ENCODE data around the gene MTHFD1L.

The MTHFD1L gene

GRCh38 chr6:151026041-151026663 lies 160.7 kb downstream of the MTHFD1L start:
- Histone ChIP-seq H3K36me3 (ENCODE audit: insufficient read depth, low read length) (peaks cover 80% of the 10 kb centered on the region), H4K20me1 (ENCODE audit: insufficient read depth, low read length) (no peaks in the 10 kb centered on the region; the same call in 1 of the 2 replicates), H3K27me3 (ENCODE audit: insufficient read depth, low read length, poor library complexity) (no peaks in the 10 kb centered on the region), H3K4me3 (ENCODE audit: low read depth in 1 of 2, low read length in 2 of 2) (no peak overlapping the region), H2AFZ (ENCODE audit: low read depth, low read length) (no peak overlapping the region), H3K27ac (ENCODE audit: low read length) (no peak overlapping the region), H3K4me1 (ENCODE audit: insufficient read depth, low read length) (no peaks in the 10 kb centered on the region), H3K4me2 (ENCODE audit: insufficient read depth, low read length) (no peak overlapping the region), H3K79me2 (ENCODE audit: insufficient read depth, low read length) (no peaks in the 10 kb centered on the region), H3K9ac (ENCODE audit: low read depth, low read length) (no peak overlapping the region), H3K9me3 (ENCODE audit: insufficient read depth, low read length, severe bottlenecking) (no peaks in the 10 kb centered on the region)
- DNase-seq = no peak
- ATAC-seq (ENCODE audit: insufficient read depth, low read depth) = no peak
- TF ChIP-seq EZH2 (IDR thresholded peaks at IDR 0.05; ENCODE audit: borderline replicate concordance, low read depth, low read length, severe bottlenecking) = no peak
- TF ChIP-seq, protein P1, sequence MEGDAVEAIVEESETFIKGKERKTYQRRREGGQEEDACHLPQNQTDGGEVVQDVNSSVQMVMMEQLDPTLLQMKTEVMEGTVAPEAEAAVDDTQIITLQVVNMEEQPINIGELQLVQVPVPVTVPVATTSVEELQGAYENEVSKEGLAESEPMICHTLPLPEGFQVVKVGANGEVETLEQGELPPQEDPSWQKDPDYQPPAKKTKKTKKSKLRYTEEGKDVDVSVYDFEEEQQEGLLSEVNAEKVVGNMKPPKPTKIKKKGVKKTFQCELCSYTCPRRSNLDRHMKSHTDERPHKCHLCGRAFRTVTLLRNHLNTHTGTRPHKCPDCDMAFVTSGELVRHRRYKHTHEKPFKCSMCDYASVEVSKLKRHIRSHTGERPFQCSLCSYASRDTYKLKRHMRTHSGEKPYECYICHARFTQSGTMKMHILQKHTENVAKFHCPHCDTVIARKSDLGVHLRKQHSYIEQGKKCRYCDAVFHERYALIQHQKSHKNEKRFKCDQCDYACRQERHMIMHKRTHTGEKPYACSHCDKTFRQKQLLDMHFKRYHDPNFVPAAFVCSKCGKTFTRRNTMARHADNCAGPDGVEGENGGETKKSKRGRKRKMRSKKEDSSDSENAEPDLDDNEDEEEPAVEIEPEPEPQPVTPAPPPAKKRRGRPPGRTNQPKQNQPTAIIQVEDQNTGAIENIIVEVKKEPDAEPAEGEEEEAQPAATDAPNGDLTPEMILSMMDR (IDR thresholded peaks at IDR 0.05; ENCODE audit: borderline replicate concordance, extremely low read depth, low read length, poor library complexity, severe bottlenecking) = no peak

GRCh38 chr6:151027295-151027747 lies 161.8 kb downstream of the MTHFD1L start:
- Histone ChIP-seq H3K4me3 (ENCODE audit: low read depth in 1 of 2, low read length in 2 of 2) (no peak overlapping the region), H3K4me2 (ENCODE audit: insufficient read depth, low read length) (no peak overlapping the region), H3K27ac (ENCODE audit: low read length) (no peak overlapping the region), H3K79me2 (ENCODE audit: insufficient read depth, low read length) (no peaks in the 10 kb centered on the region), H3K4me1 (ENCODE audit: insufficient read depth, low read length) (no peaks in the 10 kb centered on the region), H3K36me3 (ENCODE audit: insufficient read depth, low read length) (peaks cover 74% of the 10 kb centered on the region), H3K9me3 (ENCODE audit: insufficient read depth, low read length, severe bottlenecking) (no peaks in the 10 kb centered on the region), H4K20me1 (ENCODE audit: insufficient read depth, low read length) (no peaks in the 10 kb centered on the region), H2AFZ (ENCODE audit: low read depth, low read length) (no peak overlapping the region), H3K27me3 (ENCODE audit: insufficient read depth, low read length, poor library complexity) (no peaks in the 10 kb centered on the region), H3K9ac (ENCODE audit: low read depth, low read length) (no peak overlapping the region)
- no peak for DNase-seq
- ATAC-seq (ENCODE audit: insufficient read depth, low read depth) = no peak
- TF ChIP-seq, protein P1 (IDR thresholded peaks at IDR 0.05; ENCODE audit: borderline replicate concordance, extremely low read depth, low read length, poor library complexity, severe bottlenecking) = no peak
- TF ChIP-seq EZH2 (IDR thresholded peaks at IDR 0.05; ENCODE audit: borderline replicate concordance, low read depth, low read length, severe bottlenecking) = no peak

- H3K36me3 ChIP-seq (ENCODE audit: insufficient read depth, low read length) = peaks cover 68% of the 10 kb centered on the region
- H3K27ac ChIP-seq (ENCODE audit: low read length) = no peak overlapping the region
- H3K9ac ChIP-seq (ENCODE audit: low read depth, low read length) = no peak overlapping the region
- H3K9me3 ChIP-seq (ENCODE audit: insufficient read depth, low read length, severe bottlenecking) = no peaks in the 10 kb centered on the region
- TF ChIP-seq EZH2 (IDR thresholded peaks at IDR 0.05; ENCODE audit: borderline replicate concordance, low read depth, low read length, severe bottlenecking) = no peak
- TF ChIP-seq, protein P1 (IDR thresholded peaks at IDR 0.05; ENCODE audit: borderline replicate concordance, extremely low read depth, low read length, poor library complexity, severe bottlenecking) = no peak
- H3K27me3 ChIP-seq (ENCODE audit: insufficient read depth, low read length, poor library complexity) = no peaks in the 10 kb centered on the region
- DNase-seq (no peak), ATAC-seq (ENCODE audit: insufficient read depth, low read depth) (peak; percentile 33; the same call in 1 of the 3 replicates)
- H3K4me3 ChIP-seq (ENCODE audit: low read depth in 1 of 2, low read length in 2 of 2) = no peak overlapping the region
- H3K79me2 ChIP-seq (ENCODE audit: insufficient read depth, low read length) = no peaks in the 10 kb centered on the region
- H4K20me1 ChIP-seq (ENCODE audit: insufficient read depth, low read length) = no peaks in the 10 kb centered on the region
- no peak overlapping the region for H2AFZ ChIP-seq (ENCODE audit: low read depth, low read length)
- no peaks in the 10 kb centered on the region for H3K4me1 ChIP-seq (ENCODE audit: insufficient read depth, low read length)
- H3K4me2 ChIP-seq (ENCODE audit: insufficient read depth, low read length) = no peak overlapping the region
These were observed 162.7 kb downstream of the MTHFD1L start for GRCh38 chr6:151027936-151028838.

Measured in DND-41 (cell line).